IPS-18a (cell line): Measurements from ENCODE around the gene ANK2.
A peak's percentile ranks its signal among the peaks of the same experiment; 100 is the strongest.
"Not testable (repeated sequence)": the region's sequence is repeated elsewhere in the genome, so short reads cannot be mapped to it uniquely, and the experiment has no call there.

Source experiments
- H3K27ac ChIP-seq: one replicate; pipeline ENCODE4 v1.5.1; 2013; ENCODE audit warnings: low read length
- H3K27me3 ChIP-seq: one replicate; pipeline ENCODE4 v1.6.1; 2013; ENCODE audit warnings: mild to moderate bottlenecking, low read length; ENCODE audit not compliant: control insufficient read depth, insufficient read depth
- H3K36me3 ChIP-seq: one replicate; pipeline ENCODE4 v1.6.1; 2013; ENCODE audit warnings: low read depth, low read length; ENCODE audit not compliant: control insufficient read depth
- H3K4me1 ChIP-seq: one replicate; pipeline ENCODE4 v1.6.1; 2013; ENCODE audit warnings: low read depth, low read length; ENCODE audit not compliant: control insufficient read depth
- H3K4me3 ChIP-seq: one replicate; pipeline ENCODE4 v1.5.1; 2013; ENCODE audit warnings: low read length
- H3K9ac ChIP-seq: one replicate; pipeline ENCODE4 v1.6.1; 2013; ENCODE audit warnings: mild to moderate bottlenecking, low read length, moderate library complexity
- H3K9me3 ChIP-seq: one replicate; pipeline ENCODE4 v1.6.1; 2013; ENCODE audit warnings: low read depth, low read length; ENCODE audit not compliant: control insufficient read depth

Gene ANK2

GRCh38 chr4:113222471-113222870, 173.0 kb downstream of the ANK2 start:
- Histone ChIP-seq H3K9ac (no peak overlapping the region), H3K4me1 (no peaks in the 10 kb centered on the region), H3K27me3 (no peaks in the 10 kb centered on the region), H3K9me3 (no peaks in the 10 kb centered on the region), H3K27ac (no peak overlapping the region), H3K4me3 (no peak overlapping the region), H3K36me3 (no peaks in the 10 kb centered on the region)

GRCh38 chr4:113223001-113223400, 173.5 kb downstream of the ANK2 start:
- no peak overlapping the region for H3K27ac ChIP-seq
- no peaks in the 10 kb centered on the region for H3K36me3 ChIP-seq
- H3K27me3 ChIP-seq: no peaks in the 10 kb centered on the region
- no peaks in the 10 kb centered on the region for H3K4me1 ChIP-seq
- no peak overlapping the region for H3K9ac ChIP-seq
- no peak overlapping the region for H3K4me3 ChIP-seq
- no peaks in the 10 kb centered on the region for H3K9me3 ChIP-seq

GRCh38 chr4:113232194-113232593, 182.7 kb downstream of the ANK2 start:
- Histone ChIP-seq H3K9me3 (no peaks in the 10 kb centered on the region), H3K4me3 (no peak overlapping the region), H3K9ac (no peak overlapping the region), H3K27ac (no peak overlapping the region), H3K36me3 (no peaks in the 10 kb centered on the region), H3K27me3 (no peaks in the 10 kb centered on the region), H3K4me1 (no peaks in the 10 kb centered on the region)

- peaks cover 2% of the 10 kb centered on the region for H3K36me3 ChIP-seq
- H3K27ac ChIP-seq: no peak overlapping the region
- H3K27me3 ChIP-seq: no peaks in the 10 kb centered on the region
- no peaks in the 10 kb centered on the region for H3K4me1 ChIP-seq
- H3K9ac ChIP-seq: no peak overlapping the region
- no peaks in the 10 kb centered on the region for H3K9me3 ChIP-seq
- no peak overlapping the region for H3K4me3 ChIP-seq
These were observed 187.5 kb downstream of the ANK2 start for GRCh38 chr4:113236916-113237315.

- no peaks in the 10 kb centered on the region for H3K27me3 ChIP-seq
- H3K27ac ChIP-seq: no peak overlapping the region
- peaks cover 6% of the 10 kb centered on the region for H3K36me3 ChIP-seq
- H3K4me3 ChIP-seq: no peak overlapping the region
- no peaks in the 10 kb centered on the region for H3K9me3 ChIP-seq
- H3K4me1 ChIP-seq: no peaks in the 10 kb centered on the region
- H3K9ac ChIP-seq: no peak overlapping the region
These were observed 193.9 kb downstream of the ANK2 start for GRCh38 chr4:113243312-113243711.

GRCh38 chr4:113244747-113245146, 195.3 kb downstream of the ANK2 start:
- H3K9me3 ChIP-seq: not testable (repeated sequence)

GRCh38 chr4:113248320-113248719, 198.9 kb downstream of the ANK2 start:
- Histone ChIP-seq H3K27me3 (no peaks in the 10 kb centered on the region), H3K4me1 (no peaks in the 10 kb centered on the region), H3K9me3 (no peaks in the 10 kb centered on the region), H3K27ac (no peak overlapping the region), H3K36me3 (peaks cover 2% of the 10 kb centered on the region), H3K4me3 (no peak overlapping the region), H3K9ac (no peak overlapping the region)

More at GRCh38 chr4:113244747-113245146, 195.3 kb downstream of the ANK2 start:
- not testable (repeated sequence) for H3K27ac ChIP-seq, H3K4me1 ChIP-seq, H3K36me3 ChIP-seq, H3K9ac ChIP-seq, H3K27me3 ChIP-seq, H3K4me3 ChIP-seq

GRCh38 chr4:113255628-113256027, 206.2 kb downstream of the ANK2 start:
- Histone ChIP-seq H3K9me3 (no peaks in the 10 kb centered on the region), H3K4me3 (no peak overlapping the region), H3K4me1 (peaks cover 9% of the 10 kb centered on the region), H3K27ac (no peak overlapping the region), H3K36me3 (peaks cover 20% of the 10 kb centered on the region), H3K27me3 (no peaks in the 10 kb centered on the region), H3K9ac (no peak overlapping the region)

- no peaks in the 10 kb centered on the region for H3K27me3 ChIP-seq
- H3K9ac ChIP-seq: no peak overlapping the region
- no peak overlapping the region for H3K4me3 ChIP-seq
- H3K36me3 ChIP-seq: peaks cover 20% of the 10 kb centered on the region
- H3K9me3 ChIP-seq: no peaks in the 10 kb centered on the region
- no peak overlapping the region for H3K27ac ChIP-seq
- peaks cover 15% of the 10 kb centered on the region for H3K4me1 ChIP-seq
These were observed 207.5 kb downstream of the ANK2 start for GRCh38 chr4:113256946-113257345.

- Histone ChIP-seq H3K9ac (no peak overlapping the region), H3K36me3 (peaks cover 16% of the 10 kb centered on the region), H3K4me1 (peaks cover 15% of the 10 kb centered on the region), H3K27me3 (no peaks in the 10 kb centered on the region), H3K27ac (no peak overlapping the region), H3K4me3 (no peak overlapping the region), H3K9me3 (no peaks in the 10 kb centered on the region)
These were observed 211.2 kb downstream of the ANK2 start for GRCh38 chr4:113260688-113261087.

- Histone ChIP-seq H3K27me3 (no peaks in the 10 kb centered on the region), H3K4me1 (peaks cover 15% of the 10 kb centered on the region), H3K36me3 (peaks cover 7% of the 10 kb centered on the region), H3K9me3 (no peaks in the 10 kb centered on the region), H3K27ac (no peak overlapping the region), H3K4me3 (no peak overlapping the region), H3K9ac (no peak overlapping the region)
These were observed 213.8 kb downstream of the ANK2 start for GRCh38 chr4:113263274-113263673.

- Histone ChIP-seq H3K9ac (no peak overlapping the region), H3K36me3 (peaks cover 3% of the 10 kb centered on the region), H3K4me3 (peak overlapping the region; percentile 26), H3K27ac (peak overlapping the region; percentile 46), H3K27me3 (no peaks in the 10 kb centered on the region), H3K4me1 (peaks cover 22% of the 10 kb centered on the region), H3K9me3 (no peaks in the 10 kb centered on the region)
These were observed 221.3 kb downstream of the ANK2 start for GRCh38 chr4:113270520-113271319.
